ENCODE results near the gene ZMYND8. TPM values are rescaled to one million over a fixed set of nuclear protein-coding genes. Genes with fewer than 3 reads are reported as not detected.
A peak's percentile ranks its signal among the peaks of the same experiment; 100 is the strongest.

ZMYND8 gene
- total and polyA plus RNA-seq, 7 donors = 7.8 to 46.0 (median 24.8) TPM

DNA sequence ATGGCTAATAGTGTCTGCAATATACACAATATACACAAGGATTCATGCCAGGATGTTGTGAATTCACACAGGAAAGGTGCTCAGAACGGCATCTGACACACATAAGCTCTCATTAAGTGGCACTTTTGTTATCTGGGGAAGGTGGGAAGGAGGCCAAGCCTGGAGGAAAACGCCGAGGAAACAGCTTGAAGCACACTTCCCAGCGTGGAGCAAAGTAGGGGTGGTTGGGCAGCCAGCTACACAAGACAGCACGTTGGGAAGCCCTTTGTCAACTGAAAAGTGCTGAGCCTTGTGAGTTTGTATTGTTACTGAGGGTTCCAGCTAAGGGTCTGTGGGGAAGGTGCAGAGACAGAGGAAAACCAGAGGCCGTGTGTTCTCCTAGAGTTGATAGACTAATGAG lies 181.0 kb downstream of the ZMYND8 start:
- WGBS, 2 donors = 35 to 66% methylated on average over 6 of the region's 6 CpGs
- DNase-seq = no peak
- H3K27me3 ChIP-seq = no peaks in the 10 kb centered on the region
- no peak for TF ChIP-seq EP300 (IDR thresholded peaks at IDR 0.05)
- TF ChIP-seq, protein P1, sequence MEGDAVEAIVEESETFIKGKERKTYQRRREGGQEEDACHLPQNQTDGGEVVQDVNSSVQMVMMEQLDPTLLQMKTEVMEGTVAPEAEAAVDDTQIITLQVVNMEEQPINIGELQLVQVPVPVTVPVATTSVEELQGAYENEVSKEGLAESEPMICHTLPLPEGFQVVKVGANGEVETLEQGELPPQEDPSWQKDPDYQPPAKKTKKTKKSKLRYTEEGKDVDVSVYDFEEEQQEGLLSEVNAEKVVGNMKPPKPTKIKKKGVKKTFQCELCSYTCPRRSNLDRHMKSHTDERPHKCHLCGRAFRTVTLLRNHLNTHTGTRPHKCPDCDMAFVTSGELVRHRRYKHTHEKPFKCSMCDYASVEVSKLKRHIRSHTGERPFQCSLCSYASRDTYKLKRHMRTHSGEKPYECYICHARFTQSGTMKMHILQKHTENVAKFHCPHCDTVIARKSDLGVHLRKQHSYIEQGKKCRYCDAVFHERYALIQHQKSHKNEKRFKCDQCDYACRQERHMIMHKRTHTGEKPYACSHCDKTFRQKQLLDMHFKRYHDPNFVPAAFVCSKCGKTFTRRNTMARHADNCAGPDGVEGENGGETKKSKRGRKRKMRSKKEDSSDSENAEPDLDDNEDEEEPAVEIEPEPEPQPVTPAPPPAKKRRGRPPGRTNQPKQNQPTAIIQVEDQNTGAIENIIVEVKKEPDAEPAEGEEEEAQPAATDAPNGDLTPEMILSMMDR (IDR thresholded peaks at IDR 0.05) = no peak
- TF ChIP-seq POLR2AphosphoS5 (IDR thresholded peaks at IDR 0.05) = no peak
- TF ChIP-seq POLR2A (IDR thresholded peaks at IDR 0.05) = no peak
- no peak overlapping the region for H3K27ac ChIP-seq
- H3K9me3 ChIP-seq = no peaks in the 10 kb centered on the region
- H3K4me3 ChIP-seq = no peak overlapping the region
- intact Hi-C loops (cut with DNase I) = no loop called here
- peaks cover 0 to 5% (median 0%) of the 10 kb centered on the region in 4 donors for H3K4me1 ChIP-seq
- H3K36me3 ChIP-seq = no peaks in the 10 kb centered on the region

DNA sequence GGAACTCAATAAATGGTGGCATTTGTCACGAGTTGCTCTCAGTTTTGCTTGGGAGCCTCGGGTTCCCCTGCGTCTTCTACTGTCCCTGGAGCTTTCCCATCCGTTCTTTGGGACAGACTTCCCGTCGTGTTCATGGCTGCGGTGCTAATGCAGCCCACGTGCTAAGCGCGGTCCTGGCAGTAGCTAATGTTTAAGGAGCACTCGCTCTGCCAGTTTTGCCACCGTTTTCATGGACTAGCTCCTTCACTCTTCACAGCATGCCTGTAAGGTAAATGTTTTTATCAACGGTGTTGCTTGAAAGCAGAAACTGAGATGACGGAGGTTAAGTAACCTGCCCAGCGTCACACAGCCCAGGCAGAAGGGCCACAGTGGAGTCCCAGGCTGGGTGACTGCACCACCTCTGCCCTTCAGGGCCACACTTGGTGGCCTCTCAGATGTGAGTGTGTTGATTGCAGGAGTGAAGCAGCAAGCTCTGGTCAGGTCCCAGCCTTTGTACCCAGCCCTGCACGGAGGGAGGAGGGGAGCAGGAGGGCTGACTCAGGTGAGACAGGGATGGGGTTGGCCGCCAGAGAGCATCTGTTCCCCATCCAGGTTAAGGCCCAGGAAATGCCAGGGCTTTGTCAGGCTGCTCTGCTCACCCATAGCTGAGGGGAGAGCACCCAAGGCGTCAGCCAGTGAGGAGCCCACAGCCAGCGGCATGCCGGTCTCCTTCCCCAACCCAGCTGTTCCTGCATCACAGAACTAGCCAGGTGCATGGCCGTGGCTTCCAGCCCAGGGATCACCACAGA lies 181.8 kb downstream of the ZMYND8 start:
- Histone ChIP-seq H3K36me3 (no peaks in the 10 kb centered on the region), H3K9me3 (no peaks in the 10 kb centered on the region), H3K4me3 (no peak overlapping the region), H3K27me3 (no peaks in the 10 kb centered on the region), H3K27ac (no peak overlapping the region), H3K4me1 (peaks cover 0 to 5% (median 0%) of the 10 kb centered on the region in 4 donors)
- TF ChIP-seq POLR2A (IDR thresholded peaks at IDR 0.05) (no peak), POLR2AphosphoS5 (IDR thresholded peaks at IDR 0.05) (no peak)
- 88 to 89% methylated on average over 21 of the region's 21 CpGs for WGBS, 2 donors
- intact Hi-C loops (cut with DNase I) = no loop called here
- no peak for DNase-seq

DNA sequence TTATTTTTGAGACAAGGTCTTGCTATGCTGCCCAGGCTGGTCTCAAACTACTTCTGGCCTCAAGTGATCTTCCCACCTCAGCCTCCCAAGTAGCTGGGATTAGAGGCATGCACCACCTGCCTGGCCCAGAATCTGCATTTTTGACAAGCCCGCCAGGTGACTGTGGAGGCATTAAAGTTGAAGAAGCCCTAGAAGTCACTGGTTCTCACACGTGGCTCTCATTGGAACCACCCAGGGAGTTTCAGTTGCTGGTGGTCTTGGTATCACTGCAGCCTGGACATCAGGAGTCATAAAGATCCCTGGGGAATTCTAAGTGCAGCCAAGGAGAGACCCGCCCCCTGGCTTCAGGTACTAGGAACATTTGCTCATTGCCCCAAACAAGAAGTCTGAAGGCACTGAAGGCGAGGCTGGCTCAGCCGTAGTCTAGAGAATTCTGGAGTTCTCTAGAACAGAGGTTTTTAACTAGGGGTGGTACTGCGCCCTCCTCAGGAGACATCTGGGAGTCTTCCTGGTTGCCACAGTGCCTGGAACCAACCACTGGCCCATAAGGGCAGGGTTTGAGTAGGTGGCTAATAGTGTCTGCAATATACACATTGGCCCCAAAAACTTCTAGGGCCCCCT lies 182.8 kb downstream of the ZMYND8 start:
- no peak for DNase-seq
- H3K4me1 ChIP-seq = peaks cover 0 to 5% (median 0%) of the 10 kb centered on the region in 4 donors
- TF ChIP-seq EP300 (IDR thresholded peaks at IDR 0.05) (no peak), POLR2A (IDR thresholded peaks at IDR 0.05) (no peak), POLR2AphosphoS5 (IDR thresholded peaks at IDR 0.05) (no peak)
- TF ChIP-seq, protein P1 (IDR thresholded peaks at IDR 0.05) = no peak
- WGBS, 2 donors = 85 to 89% methylated on average over 6 of the region's 6 CpGs
- no peaks in the 10 kb centered on the region for H3K27me3 ChIP-seq
- H3K9me3 ChIP-seq = no peaks in the 10 kb centered on the region
- H3K4me3 ChIP-seq = no peak overlapping the region
- intact Hi-C loops (cut with DNase I) = no loop called here
- no peaks in the 10 kb centered on the region for H3K36me3 ChIP-seq
- no peak overlapping the region for H3K27ac ChIP-seq

DNA sequence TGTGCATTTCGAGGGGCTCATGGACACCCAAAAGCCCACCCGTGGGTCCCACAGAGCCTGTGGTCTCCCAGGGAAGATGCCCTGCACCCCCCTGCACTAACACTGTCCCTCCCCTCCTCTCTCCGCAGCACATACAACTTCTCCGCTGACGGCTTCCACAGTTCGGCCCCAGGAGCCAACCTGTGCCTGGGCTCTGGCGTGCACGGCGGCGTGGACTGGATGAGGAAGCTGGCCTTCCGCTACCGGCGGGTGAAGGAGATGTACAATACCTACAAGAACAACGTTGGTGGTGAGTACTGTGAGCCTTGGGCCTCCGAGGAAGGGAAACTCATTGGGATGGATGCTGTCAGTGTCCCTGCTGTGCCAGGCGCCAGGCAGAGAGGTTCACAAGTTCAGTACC lies 183.9 kb downstream of the ZMYND8 start:
- DNase-seq = no peak
- H3K4me1 ChIP-seq = peaks cover 0 to 5% (median 0%) of the 10 kb centered on the region in 4 donors
- TF ChIP-seq, protein P1 (IDR thresholded peaks at IDR 0.05) = no peak
- TF ChIP-seq POLR2AphosphoS5 (IDR thresholded peaks at IDR 0.05) (no peak), EP300 (IDR thresholded peaks at IDR 0.05) (no peak), POLR2A (IDR thresholded peaks at IDR 0.05) (no peak)
- no peaks in the 10 kb centered on the region for H3K36me3 ChIP-seq
- WGBS, 2 donors = 87 to 90% methylated on average over 16 of the region's 16 CpGs
- intact Hi-C loops (cut with DNase I) = no loop called here
- H3K9me3 ChIP-seq = no peaks in the 10 kb centered on the region
- H3K27ac ChIP-seq = no peak overlapping the region
- no peaks in the 10 kb centered on the region for H3K27me3 ChIP-seq
- H3K4me3 ChIP-seq = no peak overlapping the region

DNA sequence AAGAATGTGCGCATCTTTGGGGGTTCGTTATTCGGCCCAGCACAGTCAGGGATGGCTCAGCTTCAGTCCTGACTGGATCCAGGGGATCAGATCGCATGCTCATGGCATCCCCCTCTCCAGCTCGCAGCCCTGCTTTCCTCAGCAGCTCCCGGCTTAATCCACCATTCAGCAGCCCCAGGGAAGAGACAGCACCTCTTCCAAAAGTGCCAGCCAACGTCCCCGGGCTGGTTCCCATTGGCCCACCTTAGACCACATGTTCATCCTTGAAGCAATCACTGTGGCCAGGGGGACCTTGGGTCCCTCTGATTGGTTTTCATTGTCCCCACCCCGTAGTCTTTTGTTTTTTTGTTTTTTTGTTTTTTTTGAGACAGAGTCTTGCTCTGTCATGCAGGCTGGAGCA lies 188.7 kb downstream of the ZMYND8 start:
- 88 to 94% methylated on average over 9 of the region's 9 CpGs for WGBS, 2 donors
- intact Hi-C loops (cut with DNase I) = no loop called here
- H3K27ac ChIP-seq = no peak overlapping the region
- no peaks in the 10 kb centered on the region for H3K9me3 ChIP-seq
- TF ChIP-seq EP300 (IDR thresholded peaks at IDR 0.05) (no peak), POLR2AphosphoS5 (IDR thresholded peaks at IDR 0.05) (no peak), POLR2A (IDR thresholded peaks at IDR 0.05) (no peak)
- TF ChIP-seq, protein P1 (IDR thresholded peaks at IDR 0.05) = no peak
- H3K36me3 ChIP-seq = no peaks in the 10 kb centered on the region
- peak; percentile 53 for DNase-seq
- peaks cover 0 to 5% (median 0%) of the 10 kb centered on the region in 4 donors for H3K4me1 ChIP-seq
- H3K27me3 ChIP-seq = no peaks in the 10 kb centered on the region
- H3K4me3 ChIP-seq = no peak overlapping the region
